ENCODE data around the gene PRKCA. TPM values are rescaled to one million over a fixed set of nuclear protein-coding genes. Genes with fewer than 3 reads are reported as not detected.

PRKCA gene
- total RNA-seq, 1 donor from 2014 or later, result 16.4 TPM

DNA sequence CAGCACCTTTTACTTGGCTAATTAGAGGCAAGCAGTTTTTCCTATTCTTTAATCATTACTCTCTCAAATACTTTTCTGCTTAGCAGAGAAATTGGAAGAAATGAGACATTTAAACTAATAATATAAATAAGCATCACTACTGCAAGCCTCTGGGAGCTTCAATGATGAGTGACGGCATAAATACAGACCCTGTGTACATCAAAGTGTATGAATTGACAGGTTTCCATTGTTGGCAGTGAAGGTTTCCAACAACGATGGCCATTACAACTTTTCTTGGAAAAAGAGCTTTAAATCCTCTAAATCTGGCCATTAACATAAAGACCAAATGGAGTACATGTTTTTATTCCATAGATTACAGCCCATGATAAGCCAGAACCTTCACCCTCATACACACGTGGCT lies 493.1 kb downstream of the PRKCA start:
- Mint-ChIP-seq H3K4me1 (ENCODE audit: low read depth) (peaks cover 10% of the 10 kb centered on the region), H3K36me3 (ENCODE audit: insufficient read depth) (peaks cover 2% of the 10 kb centered on the region), H3K27me3 (peaks cover 5% of the 10 kb centered on the region), H3K4me3 (ENCODE audit: low read depth) (no peak overlapping the region), H3K9me3 (ENCODE audit: low read depth) (no peaks in the 10 kb centered on the region), H3K27ac (no peak overlapping the region)
- TF ChIP-seq, protein P1, sequence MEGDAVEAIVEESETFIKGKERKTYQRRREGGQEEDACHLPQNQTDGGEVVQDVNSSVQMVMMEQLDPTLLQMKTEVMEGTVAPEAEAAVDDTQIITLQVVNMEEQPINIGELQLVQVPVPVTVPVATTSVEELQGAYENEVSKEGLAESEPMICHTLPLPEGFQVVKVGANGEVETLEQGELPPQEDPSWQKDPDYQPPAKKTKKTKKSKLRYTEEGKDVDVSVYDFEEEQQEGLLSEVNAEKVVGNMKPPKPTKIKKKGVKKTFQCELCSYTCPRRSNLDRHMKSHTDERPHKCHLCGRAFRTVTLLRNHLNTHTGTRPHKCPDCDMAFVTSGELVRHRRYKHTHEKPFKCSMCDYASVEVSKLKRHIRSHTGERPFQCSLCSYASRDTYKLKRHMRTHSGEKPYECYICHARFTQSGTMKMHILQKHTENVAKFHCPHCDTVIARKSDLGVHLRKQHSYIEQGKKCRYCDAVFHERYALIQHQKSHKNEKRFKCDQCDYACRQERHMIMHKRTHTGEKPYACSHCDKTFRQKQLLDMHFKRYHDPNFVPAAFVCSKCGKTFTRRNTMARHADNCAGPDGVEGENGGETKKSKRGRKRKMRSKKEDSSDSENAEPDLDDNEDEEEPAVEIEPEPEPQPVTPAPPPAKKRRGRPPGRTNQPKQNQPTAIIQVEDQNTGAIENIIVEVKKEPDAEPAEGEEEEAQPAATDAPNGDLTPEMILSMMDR (IDR thresholded peaks at IDR 0.05; ENCODE audit: unreplicated experiment), result no peak
- no peak for DNase-seq (ENCODE audit: low spot score, unreplicated experiment)

DNA sequence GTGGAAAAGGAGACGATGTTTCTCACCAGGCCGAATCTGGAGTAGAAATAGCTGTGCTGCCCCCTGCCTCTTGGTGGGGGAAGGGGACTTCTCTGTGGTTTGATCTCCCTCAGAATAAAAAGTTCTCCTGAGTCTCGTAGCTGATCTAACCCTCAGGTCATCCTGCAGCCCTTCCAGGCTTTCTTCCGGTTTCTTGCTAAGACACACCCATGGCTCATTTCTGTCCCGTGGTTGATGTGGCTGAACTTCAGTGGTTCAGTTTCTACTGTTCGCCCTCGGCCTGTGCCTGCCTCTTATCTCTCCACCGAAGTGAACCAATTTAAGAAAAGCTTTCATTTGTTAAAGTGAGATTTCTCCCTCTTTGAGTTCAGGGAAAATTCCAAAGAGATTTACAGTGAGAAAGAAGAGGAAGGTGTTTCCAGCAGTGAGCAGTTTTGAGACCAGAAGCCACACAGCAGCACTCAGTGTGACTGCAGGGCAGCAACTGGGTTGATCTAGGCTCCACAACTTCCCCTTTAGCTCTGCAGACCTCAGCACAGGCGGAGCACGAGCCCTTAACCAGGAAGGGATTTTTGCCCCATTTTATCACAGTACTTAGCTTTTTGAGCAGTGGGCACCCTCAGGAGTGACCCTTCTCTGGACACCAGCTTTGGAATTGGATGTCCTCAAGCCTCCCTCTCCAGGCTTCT lies 497.6 kb downstream of the PRKCA start:
- Mint-ChIP-seq H3K9me3 (ENCODE audit: low read depth) (no peaks in the 10 kb centered on the region), H3K4me1 (ENCODE audit: low read depth) (no peaks in the 10 kb centered on the region), H3K27me3 (no peaks in the 10 kb centered on the region), H3K27ac (no peak overlapping the region), H3K4me3 (ENCODE audit: low read depth) (no peak overlapping the region), H3K36me3 (ENCODE audit: insufficient read depth) (no peaks in the 10 kb centered on the region)
- TF ChIP-seq, protein P1 (IDR thresholded peaks at IDR 0.05; ENCODE audit: unreplicated experiment), result no peak
- DNase-seq (ENCODE audit: low spot score, unreplicated experiment), result no peak

DNA sequence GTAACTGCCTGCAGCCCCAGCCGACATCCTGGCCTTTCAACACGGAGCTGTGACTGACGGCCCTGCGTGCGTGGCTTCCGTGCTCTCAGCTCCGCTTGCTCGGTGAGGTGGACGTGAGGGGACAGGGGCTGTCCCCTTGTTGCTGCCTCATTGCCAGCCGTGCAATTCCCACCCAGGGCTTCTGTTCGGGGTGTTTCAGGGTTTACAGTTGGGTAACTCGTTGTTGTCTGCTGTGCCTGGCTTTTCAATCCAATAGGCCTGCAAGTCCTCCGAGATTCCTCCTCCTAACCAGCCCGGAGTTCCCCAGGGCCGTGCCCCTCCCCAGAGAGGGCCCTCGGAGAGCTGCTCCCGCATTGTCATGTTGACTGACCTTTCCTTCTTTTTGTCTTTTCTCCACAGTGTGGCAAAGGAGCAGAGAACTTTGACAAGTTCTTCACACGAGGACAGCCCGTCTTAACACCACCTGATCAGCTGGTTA lies 501.1 kb downstream of the PRKCA start:
- H3K4me1 Mint-ChIP-seq (ENCODE audit: low read depth), result no peaks in the 10 kb centered on the region
- no peaks in the 10 kb centered on the region for H3K27me3 Mint-ChIP-seq
- no peak for DNase-seq (ENCODE audit: low spot score, unreplicated experiment)
- H3K9me3 Mint-ChIP-seq (ENCODE audit: low read depth), result no peaks in the 10 kb centered on the region
- H3K27ac Mint-ChIP-seq, result no peak overlapping the region
- TF ChIP-seq, protein P1 (IDR thresholded peaks at IDR 0.05; ENCODE audit: unreplicated experiment), result no peak
- no peak overlapping the region for H3K4me3 Mint-ChIP-seq (ENCODE audit: low read depth)
- H3K36me3 Mint-ChIP-seq (ENCODE audit: insufficient read depth), result no peaks in the 10 kb centered on the region

DNA sequence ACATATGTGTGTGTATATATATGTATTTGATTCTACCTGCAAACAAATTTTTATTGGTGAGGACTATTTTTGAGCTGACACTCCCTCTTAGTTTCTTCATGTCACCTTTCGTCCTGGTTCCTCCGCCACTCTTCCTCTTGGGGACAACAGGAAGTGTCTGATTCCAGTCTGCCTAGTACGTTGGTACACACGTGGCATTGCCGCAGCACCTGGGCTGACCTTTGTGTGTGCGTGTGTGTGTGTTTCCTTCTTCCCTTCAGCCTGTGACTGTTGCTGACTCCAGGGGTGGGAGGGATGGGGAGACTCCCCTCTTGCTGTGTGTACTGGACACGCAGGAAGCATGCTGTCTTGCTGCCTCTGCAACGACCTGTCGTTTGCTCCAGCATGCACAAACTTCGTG lies 503.2 kb downstream of the PRKCA start:
- TF ChIP-seq, protein P1 (IDR thresholded peaks at IDR 0.05; ENCODE audit: unreplicated experiment), result no peak
- no peaks in the 10 kb centered on the region for H3K4me1 Mint-ChIP-seq (ENCODE audit: low read depth)
- H3K9me3 Mint-ChIP-seq (ENCODE audit: low read depth), result no peaks in the 10 kb centered on the region
- H3K27me3 Mint-ChIP-seq, result no peaks in the 10 kb centered on the region
- no peaks in the 10 kb centered on the region for H3K36me3 Mint-ChIP-seq (ENCODE audit: insufficient read depth)
- no peak for DNase-seq (ENCODE audit: low spot score, unreplicated experiment)
- no peak overlapping the region for H3K4me3 Mint-ChIP-seq (ENCODE audit: low read depth)
- no peak overlapping the region for H3K27ac Mint-ChIP-seq

GRCh38 chr17:66807182-66807581 lies 504.8 kb downstream of the PRKCA start:
- no peaks in the 10 kb centered on the region for H3K4me1 Mint-ChIP-seq (ENCODE audit: low read depth)
- no peaks in the 10 kb centered on the region for H3K9me3 Mint-ChIP-seq (ENCODE audit: low read depth)
- H3K27ac Mint-ChIP-seq, result no peak overlapping the region
- no peak for DNase-seq (ENCODE audit: low spot score, unreplicated experiment)
- no peaks in the 10 kb centered on the region for H3K27me3 Mint-ChIP-seq
- TF ChIP-seq, protein P1 (IDR thresholded peaks at IDR 0.05; ENCODE audit: unreplicated experiment), result no peak
- no peak overlapping the region for H3K4me3 Mint-ChIP-seq (ENCODE audit: low read depth)
- no peaks in the 10 kb centered on the region for H3K36me3 Mint-ChIP-seq (ENCODE audit: insufficient read depth)

All from progenitor cell of endocrine pancreas (in vitro differentiated cells).